Brain microvascular endothelial cell (primary cell): ENCODE data around the gene KCNQ5.

ENCODE experiments used
- DNase-seq: peaks from one replicate; pipeline ENCODE4 v3.0.0-alpha.2; 2020
- H3K27ac ChIP-seq: fragments of 250-450 bp; sonication (Bioruptor Pico); 2 replicates; pipeline ENCODE4 v1.5.1; 2020; ENCODE audit warnings: mild to moderate bottlenecking, moderate library complexity
- H3K27me3 ChIP-seq: fragments of 250-450 bp; sonication (Bioruptor Pico); replicated peaks from 2 replicates; pipeline ENCODE4 v1.5.1; 2020; ENCODE audit warnings: mild to moderate bottlenecking
- H3K36me3 ChIP-seq: fragments of 250-450 bp; sonication (Bioruptor Pico); replicated peaks from 2 replicates; pipeline ENCODE4 v1.5.1; 2020; ENCODE audit warnings: mild to moderate bottlenecking
- H3K4me3 ChIP-seq: 2 replicates; pipeline ENCODE4 v1.5.1; 2011; ENCODE audit warnings: low read depth, mild to moderate bottlenecking, control low read depth, low read length, moderate library complexity
- CTCF ChIP-seq: IDR thresholded peaks from 2 replicates; pipeline ENCODE4 v1.5.1; 2011; ENCODE audit warnings: low read depth, mild to moderate bottlenecking, moderate library complexity, low read length, control low read depth, inconsistent platforms; ENCODE audit errors: missing control alignments
- in situ Hi-C: cut with HindIII; loops from 2 replicates; pipeline ENCODE4 v1.10.0; 2017; ENCODE audit warnings: low sequenced_read_pairs, low pct_ligation_motif_present

Gene KCNQ5

DNA sequence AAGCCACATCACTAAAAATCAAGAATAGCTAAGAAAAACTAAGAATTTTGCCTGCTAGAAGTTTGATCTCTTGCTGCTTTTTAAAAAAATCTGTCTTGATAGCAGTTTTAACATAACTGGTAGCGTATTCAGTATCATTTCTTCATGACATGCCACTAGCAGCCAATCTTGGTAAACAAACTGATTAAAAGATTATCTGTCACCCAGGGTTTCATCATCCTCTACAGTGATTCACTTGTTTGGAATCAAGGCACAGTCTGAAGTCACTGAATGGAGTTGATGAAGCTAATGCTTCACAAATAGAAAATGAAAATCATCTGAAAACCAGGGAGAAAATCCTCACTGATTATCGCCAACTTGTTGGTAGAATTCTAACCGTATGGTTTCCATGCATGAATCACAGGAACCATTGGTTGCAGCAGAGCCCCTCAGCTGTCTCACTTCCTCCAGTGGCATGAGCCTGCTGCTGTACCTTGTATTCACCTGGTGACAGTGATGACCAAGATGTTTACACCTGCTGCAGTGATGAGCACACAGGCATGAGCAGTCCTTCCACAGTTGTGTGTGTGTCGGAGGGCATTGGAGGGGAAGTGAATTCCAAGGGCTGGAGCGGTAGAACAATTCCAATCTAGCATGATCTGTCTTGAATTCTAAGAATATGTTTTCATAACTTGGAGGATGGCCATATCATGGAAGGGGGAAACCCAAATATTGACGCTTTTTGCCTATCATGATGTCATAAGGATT is 328.4 kb downstream of the KCNQ5 start:
- H3K36me3 ChIP-seq, result no peaks in the 10 kb centered on the region
- TF ChIP-seq CTCF, result no peak
- in situ Hi-C loops, result no loop called here
- DNase-seq, result peak; percentile 77
- H3K27me3 ChIP-seq, result no peaks in the 10 kb centered on the region
- no peak overlapping the region for H3K4me3 ChIP-seq
- peak overlapping the region; percentile 79 for H3K27ac ChIP-seq

- peak overlapping the region; percentile 20 for H3K27ac ChIP-seq
- TF ChIP-seq CTCF, result no peak
- no peak for DNase-seq
Measured at GRCh38 chr6:72952808-72953630, 331.2 kb downstream of the KCNQ5 start.

DNA sequence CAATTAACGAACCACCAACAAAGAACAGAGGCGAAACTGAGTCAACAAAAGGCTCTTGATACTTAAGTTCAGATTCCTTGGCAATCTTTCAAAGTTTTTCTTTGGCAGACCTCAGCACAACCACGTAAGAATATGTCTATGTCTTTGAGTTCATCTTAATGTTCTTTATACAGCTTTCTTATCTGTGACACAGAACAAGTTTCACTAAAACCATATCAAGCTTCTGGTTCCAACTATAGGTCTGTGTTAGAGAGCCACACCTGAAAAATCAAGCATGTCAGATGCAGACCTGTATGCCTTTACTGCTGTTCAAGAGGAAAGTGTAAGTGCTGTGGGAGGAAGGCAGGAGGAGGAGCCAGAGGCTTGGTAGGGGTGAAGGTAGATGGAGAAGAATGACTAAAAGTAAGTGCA is 332.1 kb downstream of the KCNQ5 start:
- H3K36me3 ChIP-seq, result no peaks in the 10 kb centered on the region
- no peak overlapping the region for H3K4me3 ChIP-seq
- no peaks in the 10 kb centered on the region for H3K27me3 ChIP-seq
- in situ Hi-C loops, result no loop called here
- no peak for TF ChIP-seq CTCF
- peak; percentile 47 for DNase-seq
- H3K27ac ChIP-seq, result peak overlapping the region; percentile 20

More at GRCh38 chr6:72952808-72953630, 331.2 kb downstream of the KCNQ5 start:
- Histone ChIP-seq H3K4me3 (no peak overlapping the region), H3K36me3 (no peaks in the 10 kb centered on the region), H3K27me3 (no peaks in the 10 kb centered on the region)
- in situ Hi-C loops, result no loop called here

- H3K36me3 ChIP-seq, result no peaks in the 10 kb centered on the region
- H3K4me3 ChIP-seq, result no peak overlapping the region
- DNase-seq, result no peak
- no peak overlapping the region for H3K27ac ChIP-seq
- no peaks in the 10 kb centered on the region for H3K27me3 ChIP-seq
- in situ Hi-C loops, result no loop called here
- TF ChIP-seq CTCF, result no peak
Measured at GRCh38 chr6:72954716-72955115, 332.9 kb downstream of the KCNQ5 start.

GRCh38 chr6:72955666-72956065 is 333.8 kb downstream of the KCNQ5 start:
- Histone ChIP-seq H3K27me3 (no peaks in the 10 kb centered on the region), H3K4me3 (no peak overlapping the region), H3K36me3 (no peaks in the 10 kb centered on the region), H3K27ac (no peak overlapping the region)
- TF ChIP-seq CTCF, result no peak
- in situ Hi-C loops, result no loop called here
- no peak for DNase-seq
